K562 (cell line): Measurements from ENCODE around the gene BEST3.

ENCODE experiments used
- ASH1L ChIP-seq: fragments of 450-650 bp; IDR thresholded peaks from 2 replicates; pipeline ENCODE4 v1.6.1; 2018; ENCODE audit warnings: borderline replicate concordance, mild to moderate bottlenecking, low read depth; ENCODE audit not compliant: partially characterized antibody
- ATF3 ChIP-seq, 2 experiments: fragments of 450-650 bp in 1 of 2; sonication (generic) in 1 of 2; formaldehyde crosslinking in 1 of 2; IDR thresholded peaks in 1 of 2; conservative IDR thresholded peaks in 1 of 2; 2 replicates each; pipeline versions ENCODE4 v1.6.1 to v1.8.1; 2016 to 2023; ENCODE audit warnings: mild to moderate bottlenecking in 2 of 2, moderate library complexity in 2 of 2, inconsistent platforms in 1 of 2, missing genetic modification reagents in 1 of 2
- CHD1 ChIP-seq: fragments of 200-600 bp; sonication (generic); IDR thresholded peaks from one replicate; pipeline ENCODE4 v1.6.1; 2012; ENCODE audit warnings: mild to moderate bottlenecking, moderate library complexity, low read length, inconsistent platforms
- CTCF ChIP-seq, 3 experiments: IDR thresholded peaks in 2 of 3; conservative IDR thresholded peaks in 1 of 3; 2 replicates each; pipeline ENCODE4 v1.5.1; 2011 to 2012; ENCODE audit warnings: low read length in 3 of 3, mild to moderate bottlenecking in 3 of 3, control low read depth in 2 of 3, improper control_type of control experiment in 1 of 3, inconsistent platforms in 1 of 3, low read depth in 1 of 3, mixed read lengths in 1 of 3, moderate library complexity in 1 of 3; ENCODE audit not compliant: insufficient read depth in 2 of 3
- HDAC6 ChIP-seq: IDR thresholded peaks from 2 replicates; pipeline ENCODE4 v1.6.1; 2012; ENCODE audit warnings: low read depth, mild to moderate bottlenecking, control low read depth, inconsistent platforms, low read length, moderate library complexity
- HOMEZ ChIP-seq: fragments of 250-450 bp; sonication (Bioruptor Pico); IDR thresholded peaks from 2 replicates; pipeline ENCODE4 v1.4.0; 2020; ENCODE audit warnings: mild to moderate bottlenecking, moderate library complexity
- MAX ChIP-seq: sonication (generic); formaldehyde crosslinking; IDR thresholded peaks from 2 replicates; pipeline ENCODE4 v1.9.0; 2022; ENCODE audit warnings: mild to moderate bottlenecking, missing genetic modification reagents
- POLR2A ChIP-seq: fragments of 450-650 bp; conservative IDR thresholded peaks from 2 replicates; pipeline ENCODE4 v1.6.1; 2016
- RCOR1 ChIP-seq, 2 experiments: IDR thresholded peaks; 2 replicates each; pipeline ENCODE4 v1.6.1; 2012; ENCODE audit warnings: low read depth in 2 of 2, low read length in 2 of 2, borderline replicate concordance in 1 of 2, improper control_type of control experiment in 1 of 2
- REST ChIP-seq, 2 experiments: fragments of 450-650 bp; formaldehyde crosslinking in 1 of 2; IDR thresholded peaks; 2 replicates each; pipeline versions ENCODE4 v1.4.0 to v1.6.1; 2014 to 2020; ENCODE audit warnings: mild to moderate bottlenecking in 2 of 2, borderline replicate concordance in 1 of 2, low read depth in 1 of 2
- SP2 ChIP-seq: IDR thresholded peaks from 2 replicates; pipeline ENCODE4 v1.6.1; 2011; ENCODE audit warnings: mild to moderate bottlenecking, low read depth, low read length, moderate library complexity; ENCODE audit not compliant: poor library complexity, severe bottlenecking; ENCODE audit errors: extremely low read depth
- U2AF2 ChIP-seq: fragments of 200-400 bp; formaldehyde crosslinking; optimal IDR thresholded peaks from 2 replicates; pipeline ENCODE3; 2017; ENCODE audit warnings: low read depth, mild to moderate bottlenecking, low read length
- ZNF324 ChIP-seq: fragments of 250-450 bp; sonication (Bioruptor Pico); IDR thresholded peaks from 2 replicates; pipeline ENCODE4 v1.4.0; 2020; ENCODE audit warnings: mild to moderate bottlenecking
- ZNF551 ChIP-seq: fragments of 250-450 bp; sonication (Bioruptor Pico); IDR thresholded peaks from 2 replicates; pipeline ENCODE4 v1.5.0; 2021; ENCODE audit warnings: mild to moderate bottlenecking, moderate library complexity

- TF ChIP-seq MAX (CRISPR knock-in tag) (no peak), POLR2A (no peak), HOMEZ (CRISPR knock-in tag) (no peak), CTCF (IDR thresholded peaks at IDR 0.05 in 2 of 3, conservative IDR thresholded peaks at IDR 0.05 in 1 of 3; ENCODE audit: insufficient read depth in 2 of 3, low read depth in 1 of 3, low read length in 3 of 3) (no peak), REST (IDR thresholded peaks at IDR 0.05; ENCODE audit: borderline replicate concordance) (no peak), REST (CRISPR knock-in tag; IDR thresholded peaks at IDR 0.05; ENCODE audit: low read depth) (no peak), ZNF551 (CRISPR knock-in tag) (no peak), SP2 (no peak), ASH1L (no peak), CHD1 (no peak), ATF3 (IDR thresholded peaks at IDR 0.05) (no peak), ATF3 (CRISPR knock-in tag; conservative IDR thresholded peaks at IDR 0.05) (no peak), HDAC6 (no peak), U2AF2 (no peak), ZNF324 (no peak), RCOR1 (IDR thresholded peaks at IDR 0.05; ENCODE audit: borderline replicate concordance in 1 of 2, low read depth in 2 of 2, low read length in 2 of 2) (no peak)
Observed at GRCh38 chr12:69686731-69687130, 12.4 kb downstream of the BEST3 start.
